Heart left ventricle (tissue), 16 donors: ENCODE measurements around the gene SPATC1L. TPM values are rescaled to one million over a fixed set of nuclear protein-coding genes. Genes with fewer than 3 reads are reported as not detected.

Source experiments
- ATAC-seq, 4 donors: fragments of 200-7000 bp; cut with Tn5 transposase; one replicate each; pipeline ENCODE4 v1.9.1; 2020 to 2022; ENCODE audit warnings: moderate library complexity in 4 of 4, mild to moderate bottlenecking in 3 of 4, moderate number of reproducible peaks in 1 of 4
- DNase-seq, 5 donors: peaks; one replicate each; pipeline ENCODE4 v3.0.0-alpha.2; 2020
- H3K27ac ChIP-seq, 12 donors: fragments of 200-600 bp; sonication (generic) in 4 of 12; one replicate each; pipeline versions ENCODE4 v1.5.0 to v1.8.0; 2016 to 2022; ENCODE audit warnings: mild to moderate bottlenecking in 2 of 12
- H3K27me3 ChIP-seq, 9 donors: fragments of 200-600 bp; sonication (generic) in 2 of 9; one replicate each; pipeline versions ENCODE4 v1.5.1 to v1.8.0; 2016 to 2022; ENCODE audit warnings: mild to moderate bottlenecking in 3 of 9
- H3K36me3 ChIP-seq, 9 donors: fragments of 200-600 bp; sonication (generic) in 2 of 9; one replicate each; pipeline versions ENCODE4 v1.5.0 to v1.8.0; 2018 to 2022; ENCODE audit warnings: mild to moderate bottlenecking in 2 of 9
- H3K4me1 ChIP-seq, 12 donors: fragments of 200-600 bp; sonication (generic) in 4 of 12; one replicate each; pipeline versions ENCODE4 v1.5.0 to v1.8.0; 2016 to 2022; ENCODE audit warnings: mild to moderate bottlenecking in 3 of 12
- H3K4me3 ChIP-seq, 12 donors: fragments of 200-600 bp; sonication (generic) in 4 of 12; one replicate each; pipeline versions ENCODE4 v1.5.0 to v1.8.0; 2017 to 2022; ENCODE audit warnings: mild to moderate bottlenecking in 9 of 12, moderate library complexity in 4 of 12
- H3K9me3 ChIP-seq, 12 donors: fragments of 200-600 bp; sonication (generic) in 4 of 12; one replicate each; pipeline versions ENCODE4 v1.5.0 to v1.8.0; 2016 to 2022; ENCODE audit warnings: mild to moderate bottlenecking in 1 of 12
- POLR2A ChIP-seq, 2 donors: fragments of 450-650 bp; IDR thresholded peaks; one replicate each; pipeline ENCODE4 v1.6.1; 2017; ENCODE audit warnings: antibody characterized with exemption in 2 of 2, mild to moderate bottlenecking in 2 of 2, moderate library complexity in 2 of 2
- WGBS, 4 donors: extraction: QIAGEN DNeasy Blood & Tissue Kit in 2 of 4; methylation state at CpG; one replicate each; pipeline versions ENCODE4 v1.1.5 to v1.1.7; 2013 to 2018; 5-methylcytosine and 5-hydroxymethylcytosine counted together
- intact Hi-C, 10 donors: fragments of 100-400 bp; cut with DNase I; formaldehyde crosslinking; loops; one replicate each; pipeline versions ENCODE4 v1.11.1 to v1.14.2; 2022
- polyA plus RNA-seq, 2 donors: library from polyadenylated mRNA; stranded (reverse); fragments of 200-250 nt; gene quantifications; one replicate each; pipeline ENCODE4 v1.2.3, GENCODE V29; 2013
- total RNA-seq, 9 donors: library from RNA; depleted of rRNA in 2 of 9; stranded (reverse); fragments of >200 nt in 2 of 9; fragmentation: NEBNext Ultra II Directional in 3 of 9; extraction: Animal tissue kit (Norgen Biotek cat#: 25700) in 3 of 9; gene quantifications; one replicate each; pipeline versions ENCODE4 v1.1.0 to v1.2.4, GENCODE V29; 2016 to 2023
- TF ChIP-seq, protein P1 (sequence below), 12 donors: fragments of 200-600 bp; sonication (generic) in 4 of 12; IDR thresholded peaks; one replicate each; pipeline versions ENCODE4 v1.5.0 to v1.8.0; 2018 to 2022; ENCODE audit warnings: antibody characterized with exemption in 12 of 12, mild to moderate bottlenecking in 5 of 12
- donor health status: ischemic (EF 13 %, LVEDD 7.1; RV severe dilation, severe dysfunction).
- donor health status: healthy with polysubstance abuse.
- donor health status: DM: no; HTN: yes; CAD: no.
- donor health status: DM: no; HTN: no; CAD: no.
- donor health status: ischemic (EF 25% LVEDD 6.9; RV normal size, moderate dysfunction).
- donor health status: ischemic (EF 25% LVEDD 5.7; RV mildly dilated, moderate dysfunction).
- donor health status: healthy.
- donor health status: DM: yes; HTN: yes; CAD: no.
- donor health status: ischemic (EF 35%, LVEDD 5.7; RV mildly dilated, moderate dysfunction).
- donor health status: nonischemic (EF 11% LVEDD 7.7; RV severe dilation, severe dysfunction).
- donor health status: DM: yes; HTN: yes; CAD: no.
- donor health status: PGD.
- donor health status: ischemic (EF 29% LVEDD 5.4; RV normal size, mild dysfunction).
- donor health status: nonischemic (EF 23%, LVEDD 6.1; RV moderate dilation, normal function).

SPATC1L gene
- total and polyA plus RNA-seq, 11 donors = 4.9 to 16.8 (median 10.6) TPM

DNA sequence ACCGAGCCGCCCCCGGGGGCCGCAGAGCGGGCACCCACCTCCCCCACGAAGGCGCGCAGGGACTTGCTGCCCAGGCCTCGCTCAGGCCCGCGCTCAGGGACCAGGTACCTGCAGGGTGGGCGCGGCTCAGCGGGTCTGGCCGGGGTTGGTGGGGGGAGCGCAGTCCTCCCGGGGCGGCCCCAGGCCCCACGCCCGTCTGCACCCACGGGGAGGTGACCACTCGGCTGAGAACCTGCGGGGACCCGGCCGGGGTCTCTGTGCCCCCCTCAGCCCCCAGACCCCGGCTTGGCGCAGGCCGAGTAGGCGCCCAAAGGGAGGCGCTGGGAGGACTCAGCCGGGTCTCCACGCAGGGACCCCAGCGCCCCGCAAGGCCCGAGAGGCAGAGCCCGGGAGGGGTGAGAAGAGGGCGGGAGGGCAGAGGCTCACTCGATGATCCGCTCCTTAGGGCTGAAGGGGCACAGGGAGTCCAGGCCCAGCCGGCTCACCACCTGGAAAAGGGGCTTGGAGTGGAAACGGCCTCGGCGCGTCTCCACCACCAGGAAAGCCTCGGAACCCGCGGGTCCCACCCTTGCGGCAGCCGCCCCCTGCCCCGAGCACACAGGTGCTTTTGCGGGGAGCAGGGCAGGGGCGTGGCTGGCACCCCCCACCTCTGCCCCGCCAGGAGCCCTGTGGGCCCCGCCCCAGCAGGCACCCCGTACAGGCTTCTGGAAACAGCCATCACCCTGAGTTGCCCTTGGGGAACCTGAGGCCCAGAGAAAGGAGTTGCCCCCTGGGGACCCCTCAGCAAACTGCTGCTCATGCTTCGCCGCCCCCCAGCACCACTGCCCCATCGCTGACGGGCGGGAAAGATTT is 38.2 kb downstream of the SPATC1L start:
- DNase-seq (peak in 3 of 5 donors; percentile 14 to 55 (median 30)), ATAC-seq (no peak)
- TF ChIP-seq, protein P1, sequence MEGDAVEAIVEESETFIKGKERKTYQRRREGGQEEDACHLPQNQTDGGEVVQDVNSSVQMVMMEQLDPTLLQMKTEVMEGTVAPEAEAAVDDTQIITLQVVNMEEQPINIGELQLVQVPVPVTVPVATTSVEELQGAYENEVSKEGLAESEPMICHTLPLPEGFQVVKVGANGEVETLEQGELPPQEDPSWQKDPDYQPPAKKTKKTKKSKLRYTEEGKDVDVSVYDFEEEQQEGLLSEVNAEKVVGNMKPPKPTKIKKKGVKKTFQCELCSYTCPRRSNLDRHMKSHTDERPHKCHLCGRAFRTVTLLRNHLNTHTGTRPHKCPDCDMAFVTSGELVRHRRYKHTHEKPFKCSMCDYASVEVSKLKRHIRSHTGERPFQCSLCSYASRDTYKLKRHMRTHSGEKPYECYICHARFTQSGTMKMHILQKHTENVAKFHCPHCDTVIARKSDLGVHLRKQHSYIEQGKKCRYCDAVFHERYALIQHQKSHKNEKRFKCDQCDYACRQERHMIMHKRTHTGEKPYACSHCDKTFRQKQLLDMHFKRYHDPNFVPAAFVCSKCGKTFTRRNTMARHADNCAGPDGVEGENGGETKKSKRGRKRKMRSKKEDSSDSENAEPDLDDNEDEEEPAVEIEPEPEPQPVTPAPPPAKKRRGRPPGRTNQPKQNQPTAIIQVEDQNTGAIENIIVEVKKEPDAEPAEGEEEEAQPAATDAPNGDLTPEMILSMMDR (IDR thresholded peaks at IDR 0.05) = no peak
- no peak for TF ChIP-seq POLR2A (IDR thresholded peaks at IDR 0.05)
- no peaks in the 10 kb centered on the region for H3K9me3 ChIP-seq
- peaks cover 0 to 9% (median 6%) of the 10 kb centered on the region in 12 donors for H3K4me1 ChIP-seq
- intact Hi-C loops = loop anchor here in 3 of 10 donors (10.0 kb wide), 2 partner anchors 79 to 109 kb away; partner anchors contain the start of gene LSS (in 2 of the 3)
- no peaks in the 10 kb centered on the region for H3K36me3 ChIP-seq
- 92 to 96% (median 94%) methylated on average over 23 to 60 of the region's 60 CpGs for WGBS, 4 donors
- H3K4me3 ChIP-seq = no peak overlapping the region
- no peak overlapping the region for H3K27ac ChIP-seq
- H3K27me3 ChIP-seq = no peaks in the 10 kb centered on the region

DNA sequence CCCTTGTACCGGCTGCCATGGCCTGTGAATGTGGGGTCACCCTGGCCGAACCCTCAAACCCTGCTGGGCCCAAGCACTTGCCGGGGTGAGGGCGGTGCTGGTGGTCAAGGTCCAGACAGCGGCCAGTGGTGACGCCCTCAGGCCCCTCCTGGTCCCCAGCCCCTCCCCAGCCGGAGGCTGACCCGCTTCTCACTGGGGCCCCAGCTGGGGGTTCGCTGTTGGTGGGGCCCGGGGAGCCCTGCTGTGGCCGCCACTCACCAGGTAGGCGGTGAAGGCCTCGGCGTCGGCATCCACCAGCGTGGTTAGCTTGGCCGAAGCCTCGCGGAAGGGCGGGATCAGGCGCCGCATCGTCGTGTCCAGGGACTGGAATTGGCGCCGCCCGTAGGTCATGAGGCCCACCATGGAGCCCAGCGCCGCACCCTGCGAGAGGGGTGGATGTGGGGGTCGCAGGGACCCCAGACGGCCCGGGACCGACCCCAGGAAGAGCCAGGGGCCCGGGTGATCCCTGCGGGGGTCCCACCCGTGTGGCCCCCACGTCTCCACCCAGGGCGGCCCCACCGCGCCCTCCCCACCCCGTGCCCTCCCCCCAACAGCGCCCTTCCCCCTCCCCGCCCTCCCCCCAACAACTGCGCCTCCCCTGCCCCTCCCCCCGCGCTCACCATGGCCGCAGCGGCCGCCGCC is 39.0 kb downstream of the SPATC1L start:
- intact Hi-C loops = loop anchor here in 3 of 10 donors (10.0 kb wide), 2 partner anchors 80 to 110 kb away; partner anchors contain the start of gene LSS (in 2 of the 3)
- Histone ChIP-seq H3K4me1 (peaks cover 0 to 9% (median 6%) of the 10 kb centered on the region in 12 donors), H3K36me3 (no peaks in the 10 kb centered on the region), H3K9me3 (no peaks in the 10 kb centered on the region), H3K27me3 (no peaks in the 10 kb centered on the region), H3K4me3 (no peak overlapping the region), H3K27ac (no peak overlapping the region)
- TF ChIP-seq, protein P1 (IDR thresholded peaks at IDR 0.05) = no peak
- TF ChIP-seq POLR2A (IDR thresholded peaks at IDR 0.05) = no peak
- peak in 3 of 5 donors; percentile 16 to 67 (median 25) for DNase-seq
- no peak for ATAC-seq
- WGBS, 4 donors = 95 to 98% (median 96%) methylated on average over 22 to 51 of the region's 51 CpGs

DNA sequence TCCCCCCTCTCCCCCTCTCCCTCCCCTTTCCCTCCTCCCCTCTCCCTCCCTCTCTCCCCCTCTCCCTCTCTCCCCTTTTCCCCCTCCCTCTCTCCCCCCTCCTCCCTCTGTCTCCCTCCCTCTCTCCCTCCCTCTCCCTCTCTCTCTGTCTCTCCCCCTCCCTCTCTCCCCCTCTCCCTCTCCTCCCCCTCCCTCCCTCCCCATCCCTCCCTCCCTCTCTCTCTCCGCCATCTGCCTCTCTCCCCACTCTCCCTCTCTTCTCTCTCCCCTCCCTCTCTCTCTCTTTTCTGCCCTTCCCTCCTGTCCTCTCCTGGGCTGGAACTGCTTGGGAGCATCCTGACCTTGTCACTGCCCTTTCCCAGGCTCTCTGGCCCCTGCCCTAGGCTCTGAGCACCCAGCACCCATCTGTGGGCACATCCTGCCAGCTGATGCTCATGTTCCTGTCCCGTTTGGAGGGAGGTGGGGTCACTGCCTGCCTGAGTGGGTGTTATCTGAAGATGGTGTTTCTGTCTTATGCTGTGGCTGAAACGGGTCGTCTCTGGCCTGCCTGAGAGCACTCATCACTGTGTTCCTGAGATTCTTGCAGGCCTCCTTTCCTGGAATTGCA is 39.7 kb downstream of the SPATC1L start:
- Histone ChIP-seq H3K27me3 (no peaks in the 10 kb centered on the region), H3K4me3 (no peak overlapping the region), H3K27ac (no peak overlapping the region), H3K36me3 (no peaks in the 10 kb centered on the region), H3K4me1 (peaks cover 0 to 9% (median 6%) of the 10 kb centered on the region in 12 donors), H3K9me3 (no peaks in the 10 kb centered on the region)
- intact Hi-C loops = loop anchor here in 6 of 10 donors (5.0 to 10.0 kb wide), 4 partner anchors 80 to 172 kb away; partner anchors contain the start of gene LSS (in 2 of the 6)
- 0 to 50% (median 39%) methylated on average over 1 to 4 of the region's 4 CpGs for WGBS, 4 donors
- TF ChIP-seq POLR2A (IDR thresholded peaks at IDR 0.05) = no peak
- TF ChIP-seq, protein P1 (IDR thresholded peaks at IDR 0.05) = no peak
- peak in 2 of 5 donors; percentile 13 for DNase-seq
- no peak for ATAC-seq
